NCI-H1930 (cell line): Measurements from ENCODE around the gene KCNQ1.

Experiments used
- DNase-seq, 2 experiments: peaks; one replicate each; lab custom pipeline; 2025; lab: John Stamatoyannopoulos, UW

The KCNQ1 gene

DNA sequence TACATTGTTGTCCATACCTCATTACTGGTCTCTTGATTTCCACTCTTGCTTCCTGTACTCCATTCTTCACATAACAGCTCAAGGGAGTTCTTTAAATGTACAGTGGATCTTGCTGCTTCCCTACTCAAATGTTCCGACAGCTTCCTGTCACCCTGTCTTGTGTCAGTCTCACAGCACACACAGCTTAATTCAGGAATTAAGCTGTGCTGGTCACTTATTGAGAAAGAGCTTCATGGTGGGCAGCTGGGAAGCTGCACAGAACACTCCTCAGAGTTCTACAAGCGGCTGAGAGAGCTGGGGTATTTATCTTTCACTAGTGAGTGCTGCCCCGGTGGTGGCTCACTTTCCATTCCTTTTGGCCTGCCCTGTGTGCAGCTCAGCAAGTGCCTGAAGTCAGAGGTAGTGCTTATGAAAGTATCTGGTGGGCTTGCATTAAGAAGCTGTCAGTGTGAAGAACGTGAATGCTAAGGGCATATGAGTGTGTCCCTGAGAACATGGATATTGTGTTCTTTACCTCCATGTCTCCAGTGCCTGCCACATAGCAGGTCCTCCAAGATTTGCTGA, 206.3 kb downstream of the KCNQ1 start:
- no peak for DNase-seq

DNA sequence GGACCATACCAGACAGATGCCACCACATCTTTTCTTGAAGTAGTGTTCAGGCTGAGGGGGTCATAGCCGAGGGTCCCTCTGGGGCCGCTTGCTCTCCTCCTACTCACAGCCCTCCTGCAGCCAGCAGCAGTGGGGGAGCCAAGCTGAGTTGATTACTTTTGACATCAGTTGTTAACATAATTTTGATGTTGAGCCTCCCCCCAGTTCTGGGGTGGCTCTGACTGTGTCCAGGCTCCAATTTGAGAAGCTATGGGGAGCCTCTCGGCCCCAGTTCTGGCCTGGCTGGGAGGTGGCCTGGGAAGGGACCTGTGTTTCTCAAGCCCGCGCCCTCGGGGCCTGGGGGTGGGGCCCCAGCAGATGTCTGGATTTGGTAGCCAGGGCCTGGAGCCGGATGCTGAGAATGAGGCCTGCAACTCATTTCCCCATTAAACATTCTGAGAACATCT, 207.0 kb downstream of the KCNQ1 start:
- no peak for DNase-seq

DNA sequence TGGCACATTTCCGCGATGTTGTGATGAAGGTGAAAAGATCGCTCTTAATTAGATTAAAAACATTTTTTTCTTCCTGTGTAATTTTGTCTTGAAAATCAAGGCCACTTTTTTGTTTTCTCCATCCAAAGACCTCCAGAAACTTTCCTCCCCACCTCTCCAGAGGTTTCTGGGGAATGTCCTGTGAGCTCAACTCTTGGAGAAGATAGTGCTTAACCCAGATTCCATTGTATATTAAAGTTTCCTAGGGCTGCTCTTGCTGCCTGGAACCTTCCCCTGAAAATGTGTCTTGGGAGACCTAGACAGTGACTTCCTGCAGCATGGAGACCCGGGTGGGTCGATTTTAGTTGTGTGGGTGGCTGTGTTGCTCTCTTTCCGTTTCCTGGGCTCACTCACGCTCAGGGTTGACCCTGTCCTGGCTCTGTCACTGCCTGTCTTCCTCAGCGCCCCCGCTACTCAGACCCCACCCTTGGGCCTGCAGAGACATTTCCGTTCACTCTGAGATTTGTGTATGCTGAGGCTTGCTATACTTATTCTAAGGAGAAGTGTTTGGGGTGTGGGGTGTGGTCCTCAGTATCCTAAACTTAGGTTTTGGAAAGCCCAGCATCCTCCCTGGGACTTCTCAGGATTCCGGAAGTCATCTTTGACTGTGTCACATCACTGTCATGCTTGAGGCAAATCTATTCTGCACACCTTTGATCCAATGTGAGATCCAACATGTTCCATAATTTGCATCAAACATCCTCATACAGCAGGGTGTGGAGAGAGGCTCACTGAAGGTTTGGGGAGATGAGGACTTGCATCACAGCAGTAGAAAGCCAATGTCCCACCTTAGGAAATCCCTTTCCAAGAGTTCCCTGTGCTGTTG, 207.8 kb downstream of the KCNQ1 start:
- DNase-seq: no peak

DNA sequence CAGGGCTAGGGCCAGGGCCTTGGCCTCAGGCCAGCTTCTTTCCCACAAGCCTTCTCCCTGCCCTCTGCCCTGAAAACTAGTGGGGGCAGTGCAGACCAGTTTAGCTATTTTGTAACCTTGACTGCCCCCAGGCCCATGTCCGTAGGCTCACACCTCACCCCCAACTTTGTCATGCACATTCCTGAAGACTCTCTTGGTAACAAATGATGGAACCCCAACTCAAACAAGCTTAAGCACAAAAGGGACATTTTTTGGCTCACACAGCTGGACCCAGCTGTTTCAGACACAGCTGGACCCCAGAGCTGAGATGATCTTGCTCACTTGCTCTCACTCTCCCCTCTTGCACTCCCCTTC, 208.4 kb downstream of the KCNQ1 start:
- no peak for DNase-seq

DNA sequence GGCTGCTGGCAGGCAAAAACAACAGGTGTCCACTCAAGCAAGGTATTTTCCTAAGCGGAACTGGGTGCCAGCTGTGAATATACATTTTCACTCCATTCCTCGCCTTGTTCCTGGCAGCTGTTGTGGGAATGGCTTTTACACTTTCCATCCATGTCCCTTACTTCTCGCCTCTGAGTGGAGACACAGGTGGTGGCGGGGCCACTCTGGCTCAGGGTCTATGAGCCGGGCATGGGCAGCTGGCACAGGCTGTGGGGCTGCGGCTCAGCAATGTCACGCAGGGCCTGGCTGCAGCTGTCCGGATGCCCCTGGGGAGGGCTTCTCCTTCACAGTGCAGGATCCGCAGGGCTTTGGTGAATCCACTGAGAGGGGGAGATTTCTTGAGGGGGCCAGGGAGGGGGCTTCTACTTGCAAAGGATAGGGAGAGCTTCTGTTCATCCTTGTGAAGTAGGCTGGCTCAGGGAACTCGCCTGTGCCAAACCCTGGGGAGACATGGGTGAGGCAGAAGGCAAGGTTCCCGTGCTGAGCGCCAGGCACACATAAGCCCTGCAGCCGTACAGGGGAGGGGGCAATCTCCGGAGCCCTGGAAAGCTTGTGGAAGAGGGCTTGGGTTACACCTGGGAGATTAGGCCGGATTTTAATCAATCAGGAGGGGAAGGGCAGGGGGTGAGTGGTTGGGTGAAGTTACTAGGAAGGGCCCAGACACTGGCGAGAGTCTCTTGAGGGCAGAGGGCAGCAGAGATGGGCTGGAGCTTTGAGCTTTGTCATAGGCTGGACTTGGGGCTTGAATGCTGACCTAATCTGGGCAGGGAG, 209.3 kb downstream of the KCNQ1 start:
- no peak for DNase-seq

DNA sequence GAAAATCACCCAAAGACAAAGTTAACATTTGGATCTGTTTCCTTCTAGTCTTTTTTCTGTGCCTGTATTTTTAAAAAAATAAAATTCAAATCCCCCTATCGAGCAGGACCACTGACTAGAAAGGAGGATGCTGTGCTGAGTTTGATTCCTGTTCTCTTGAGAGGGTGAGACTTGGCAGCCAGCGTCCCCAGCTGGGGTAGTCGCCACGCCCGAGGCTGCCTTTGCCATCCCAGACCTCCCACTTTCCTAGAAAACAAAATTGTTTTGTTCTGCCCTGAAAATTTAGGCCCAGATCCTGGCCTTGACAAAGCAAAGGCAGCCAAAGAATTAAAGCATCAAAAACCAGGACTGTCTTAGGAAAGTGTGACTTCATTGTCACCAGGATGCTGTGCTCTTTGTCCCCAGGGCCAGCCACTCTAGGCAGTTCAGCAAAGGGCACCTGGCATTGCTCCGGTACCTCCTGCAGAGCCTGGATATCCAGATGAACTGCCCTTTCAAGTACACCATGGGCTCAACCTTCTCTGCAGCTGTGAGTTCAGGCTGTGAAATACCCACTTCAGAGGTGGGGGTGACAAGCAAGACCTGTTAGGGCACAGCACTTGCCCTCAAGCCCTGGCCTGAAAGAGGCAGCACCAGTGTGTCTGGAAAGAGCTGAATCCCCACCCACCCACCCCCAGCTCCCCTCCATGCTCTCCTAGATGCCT, 210.4 kb downstream of the KCNQ1 start:
- DNase-seq: no peak

DNA sequence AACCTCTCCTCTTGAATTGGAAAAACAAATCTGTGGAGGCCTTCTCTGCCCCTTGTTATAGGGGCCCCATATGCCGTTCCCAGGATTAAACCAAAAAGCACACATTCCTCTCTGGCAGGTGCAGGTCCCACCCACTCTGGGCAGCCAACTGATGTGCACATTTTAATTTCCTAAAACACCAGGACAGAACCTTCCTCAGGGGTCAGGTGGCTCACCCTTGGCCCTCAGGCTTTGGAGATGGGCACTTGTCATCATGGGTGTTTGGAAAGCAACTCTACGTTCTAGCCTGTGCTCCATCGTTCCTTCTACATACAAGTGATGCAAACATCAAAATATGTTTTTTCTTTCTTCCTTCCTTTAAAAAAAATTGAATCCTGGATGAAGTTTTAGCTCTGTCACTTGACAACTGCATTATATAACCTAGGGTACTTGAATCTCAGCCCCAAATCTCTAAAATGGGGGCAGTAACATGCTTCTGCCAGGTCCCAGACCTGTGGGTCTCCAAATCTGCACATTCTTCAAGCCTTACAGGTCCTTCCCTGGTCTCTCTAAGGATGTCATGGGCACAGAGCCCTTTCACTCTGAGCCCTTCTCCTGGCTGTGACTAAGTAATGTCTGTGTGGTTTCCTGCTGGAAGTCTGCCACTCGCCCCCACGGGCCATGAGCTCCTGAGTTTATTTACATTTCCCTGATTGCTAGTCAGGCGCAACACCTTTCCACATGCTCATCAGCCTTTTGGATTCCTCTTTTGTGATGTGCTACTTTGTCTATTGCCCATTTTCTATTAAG, 211.2 kb downstream of the KCNQ1 start:
- DNase-seq: no peak

DNA sequence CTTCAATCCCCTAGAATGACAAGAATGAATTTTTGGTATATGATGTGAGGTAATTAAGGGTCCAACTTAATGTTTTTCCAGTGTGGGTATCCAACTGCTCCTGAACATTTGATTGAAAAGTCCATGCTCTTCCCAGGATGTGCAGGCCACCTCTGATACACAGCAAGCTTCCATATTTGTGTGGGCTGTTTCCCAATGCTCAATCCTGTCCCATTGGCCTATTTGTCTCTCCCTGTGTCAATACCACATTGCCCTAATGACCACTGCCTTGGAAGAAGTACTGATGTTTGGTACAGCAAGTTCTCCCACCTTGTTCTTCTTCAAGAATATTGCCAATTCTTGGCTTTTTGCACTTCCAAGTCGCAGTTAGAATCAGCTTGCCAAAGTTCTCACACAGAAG, 212.1 kb downstream of the KCNQ1 start:
- DNase-seq: no peak

DNA sequence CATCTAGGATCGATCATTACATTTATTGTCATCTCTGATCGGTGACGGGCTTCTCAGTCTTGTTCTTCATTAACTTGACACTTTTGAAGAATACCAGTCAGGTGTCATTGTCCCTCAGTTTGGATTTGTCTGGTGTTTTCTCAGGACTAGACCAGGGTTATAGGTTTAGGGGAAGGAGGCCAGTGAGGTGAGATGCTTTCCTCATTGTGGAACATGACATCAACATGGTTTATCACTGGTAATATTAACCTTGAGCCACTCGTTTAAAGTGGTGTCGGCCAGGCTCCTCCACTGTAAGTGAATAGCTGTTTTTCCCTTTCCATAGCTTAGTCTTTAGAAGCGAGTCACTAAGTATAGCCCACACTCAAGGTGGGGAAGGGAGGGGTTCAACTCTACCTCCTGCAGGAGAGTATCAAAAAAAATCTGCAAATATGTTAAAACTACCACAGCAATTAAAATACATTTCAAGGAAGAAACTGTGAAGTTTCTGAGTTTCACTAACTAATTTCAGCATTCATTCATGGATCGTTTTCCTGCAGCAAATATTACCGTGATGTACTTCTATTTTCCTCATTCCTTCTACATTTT, 213.0 kb downstream of the KCNQ1 start:
- no peak for DNase-seq

DNA sequence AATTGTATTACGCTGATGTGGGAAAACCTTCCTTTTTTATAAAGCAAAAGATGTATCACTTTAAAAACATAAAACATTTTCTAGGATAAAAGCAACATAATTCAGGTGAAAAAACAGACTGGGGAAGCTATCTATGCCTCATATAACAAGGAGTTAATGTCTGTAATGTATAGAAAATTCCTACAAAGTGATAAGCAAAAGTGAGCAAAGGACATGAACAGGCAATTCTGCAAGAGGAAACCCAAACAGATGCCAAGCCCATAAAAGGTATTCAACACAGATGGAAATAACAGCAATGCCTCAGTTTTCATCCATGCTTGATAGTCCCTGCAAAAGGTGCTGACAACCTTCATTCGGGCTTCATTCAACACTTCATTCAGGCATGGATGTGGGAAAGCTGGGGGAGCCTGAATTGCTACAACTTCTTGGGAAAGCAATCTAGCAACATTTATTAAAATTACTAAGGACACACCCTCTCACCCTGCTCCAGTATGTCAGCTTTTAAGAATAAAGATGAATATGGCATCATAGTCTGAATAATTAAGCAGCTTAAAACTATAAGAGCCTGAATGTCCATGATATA, 215.6 kb downstream of the KCNQ1 start:
- no peak for DNase-seq

DNA sequence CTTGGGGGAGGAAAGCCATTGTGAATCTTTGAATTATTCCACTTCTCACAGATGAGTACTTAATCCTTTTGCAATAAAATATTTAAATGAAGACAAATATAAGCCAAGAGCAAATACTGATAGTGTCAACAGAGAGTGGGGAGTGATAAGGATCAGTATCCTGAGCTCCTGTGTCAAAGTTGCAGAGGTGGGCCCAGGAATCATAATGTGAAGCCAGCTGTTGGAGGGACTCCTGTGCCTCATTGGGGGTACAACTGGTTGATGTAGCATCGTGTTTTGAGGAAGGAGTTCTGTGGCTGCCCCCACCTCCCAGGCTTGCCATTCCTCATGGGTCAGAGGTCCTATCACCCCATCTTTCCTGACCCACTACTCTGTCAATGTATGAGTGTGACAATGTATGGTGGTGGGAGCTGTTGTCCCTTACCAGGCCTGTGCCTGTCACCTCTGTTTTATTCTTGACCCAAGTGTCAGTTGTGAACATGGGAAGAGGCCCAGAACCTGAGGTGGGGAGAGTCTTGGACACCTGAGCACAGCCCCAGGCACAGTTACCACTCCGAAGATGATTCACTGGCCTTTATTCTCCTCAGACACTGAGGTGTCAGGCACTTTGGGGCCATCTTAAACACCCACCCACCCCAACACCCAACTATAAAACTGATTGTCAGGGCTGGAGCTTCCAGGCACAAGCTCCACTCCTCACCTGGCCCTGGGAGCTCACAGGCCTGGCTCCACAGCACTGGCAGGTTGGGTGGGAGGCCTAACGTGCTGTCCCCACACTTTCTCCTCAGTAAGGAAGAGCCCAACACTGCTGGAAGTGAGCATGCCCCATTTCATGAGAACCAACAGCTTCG, 216.6 kb downstream of the KCNQ1 start:
- no peak for DNase-seq

DNA sequence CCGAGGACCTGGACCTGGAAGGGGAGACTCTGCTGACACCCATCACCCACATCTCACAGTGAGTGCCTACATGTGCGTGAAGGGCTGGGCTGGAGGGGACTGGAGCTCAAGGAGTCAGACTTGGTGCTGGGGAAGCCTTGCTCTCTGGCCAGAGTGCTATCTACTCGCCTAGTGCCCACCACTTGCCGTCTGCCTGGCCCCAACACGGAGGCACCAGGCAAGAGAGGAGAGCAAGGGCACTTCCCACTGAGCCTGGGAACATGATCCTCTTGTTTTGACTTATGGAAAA, 217.2 kb downstream of the KCNQ1 start:
- no peak for DNase-seq

DNA sequence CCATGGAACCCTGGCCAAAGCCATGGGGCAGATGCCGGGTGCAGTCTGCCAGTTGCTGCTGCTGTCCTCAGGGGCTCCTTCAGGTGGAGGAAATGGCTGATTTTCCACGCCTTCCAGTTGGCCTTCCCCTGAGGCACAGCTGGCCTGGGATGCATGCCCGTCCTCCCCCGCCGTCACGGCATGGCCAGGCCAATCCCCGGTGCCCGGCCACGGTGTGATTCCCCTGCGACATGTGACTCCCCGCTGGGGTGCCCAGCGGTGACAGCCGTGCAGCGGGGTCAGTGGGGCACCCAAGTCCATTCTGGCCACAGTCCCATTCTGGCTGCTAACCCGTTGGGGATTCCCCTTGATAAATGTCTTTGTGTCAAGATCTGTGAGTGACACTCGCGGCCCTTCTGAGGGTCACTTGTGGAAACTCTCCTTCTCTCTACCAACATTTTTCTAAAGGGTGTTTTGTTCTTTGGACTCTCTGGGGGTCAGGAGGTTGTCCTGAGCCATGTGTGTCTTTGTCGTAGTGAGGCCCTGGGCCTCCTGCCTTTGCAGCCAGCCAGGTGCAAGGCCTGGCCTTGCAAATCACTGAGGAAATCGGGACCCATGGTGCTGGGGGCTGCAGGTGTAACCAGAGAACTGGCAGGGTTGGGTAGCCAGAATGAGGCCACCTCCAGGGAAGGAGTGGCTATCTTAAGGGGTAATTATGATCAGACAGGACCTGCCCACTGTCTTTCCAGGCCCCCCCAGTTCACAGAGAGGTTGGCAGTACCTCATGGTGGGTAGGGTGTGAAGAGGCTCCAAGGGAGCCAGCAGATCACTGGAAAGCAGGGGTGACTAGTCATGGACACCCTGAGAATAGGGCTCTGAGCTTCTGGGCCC, 217.9 kb downstream of the KCNQ1 start:
- no peak for DNase-seq

DNA sequence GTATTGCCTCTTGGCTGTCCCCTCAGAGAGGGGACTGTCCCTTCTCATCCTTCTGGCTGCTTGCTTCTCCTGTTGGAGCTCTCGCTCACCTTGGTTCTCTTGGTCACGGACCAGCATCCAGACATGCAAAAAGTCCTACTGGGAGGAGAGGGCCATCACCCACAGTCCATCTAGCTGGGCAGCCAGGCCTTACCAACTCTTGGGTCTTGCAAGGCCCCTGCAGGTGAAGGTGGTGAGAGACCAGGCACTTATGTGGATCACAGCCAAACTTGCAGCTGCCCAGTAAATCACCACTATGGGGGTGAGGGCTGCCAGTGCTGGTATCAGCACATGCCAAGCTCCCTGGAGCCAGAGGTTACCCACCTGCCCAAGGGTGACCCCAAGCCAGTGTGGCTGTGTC, 218.7 kb downstream of the KCNQ1 start:
- no peak for DNase-seq

DNA sequence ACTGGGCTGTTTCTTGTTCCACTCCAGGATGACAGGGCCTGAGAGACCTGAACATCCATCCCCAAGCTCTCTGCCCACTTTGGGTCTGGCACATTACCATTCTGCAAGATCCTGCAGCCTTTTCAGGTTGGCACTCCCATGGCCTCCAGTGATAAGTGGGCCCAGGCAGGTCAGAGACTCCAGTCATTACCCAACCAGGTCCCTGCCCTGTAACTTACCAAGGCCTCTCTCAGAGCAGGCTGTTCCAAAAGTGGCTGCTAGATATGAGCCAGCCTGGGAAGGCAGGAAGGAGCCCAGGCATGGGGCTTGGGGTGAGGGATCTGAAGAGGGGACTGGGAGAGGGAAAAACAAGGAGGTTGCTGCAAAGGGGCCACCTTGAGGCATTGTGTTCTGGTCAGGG, 219.1 kb downstream of the KCNQ1 start:
- no peak for DNase-seq

DNA sequence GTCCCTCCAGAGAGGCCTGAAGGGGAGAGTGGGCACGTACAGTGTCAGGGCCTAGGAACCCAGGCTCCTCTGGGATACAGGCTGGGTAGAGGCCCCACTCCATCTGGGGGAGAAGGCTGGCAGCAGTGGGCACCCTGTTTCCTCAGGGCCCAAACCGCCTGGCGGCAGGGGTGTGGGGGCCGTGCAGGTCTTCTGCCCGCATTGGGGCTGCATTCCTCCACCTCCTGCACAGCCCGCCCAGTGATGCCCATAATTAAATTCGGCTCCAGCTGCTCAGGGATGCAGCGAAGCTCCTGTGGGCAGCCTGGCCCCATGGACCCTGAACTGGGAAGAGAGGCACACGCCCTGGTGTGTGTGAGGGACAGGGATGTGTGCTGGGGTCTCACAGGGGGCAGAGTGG, 219.6 kb downstream of the KCNQ1 start:
- no peak for DNase-seq

DNA sequence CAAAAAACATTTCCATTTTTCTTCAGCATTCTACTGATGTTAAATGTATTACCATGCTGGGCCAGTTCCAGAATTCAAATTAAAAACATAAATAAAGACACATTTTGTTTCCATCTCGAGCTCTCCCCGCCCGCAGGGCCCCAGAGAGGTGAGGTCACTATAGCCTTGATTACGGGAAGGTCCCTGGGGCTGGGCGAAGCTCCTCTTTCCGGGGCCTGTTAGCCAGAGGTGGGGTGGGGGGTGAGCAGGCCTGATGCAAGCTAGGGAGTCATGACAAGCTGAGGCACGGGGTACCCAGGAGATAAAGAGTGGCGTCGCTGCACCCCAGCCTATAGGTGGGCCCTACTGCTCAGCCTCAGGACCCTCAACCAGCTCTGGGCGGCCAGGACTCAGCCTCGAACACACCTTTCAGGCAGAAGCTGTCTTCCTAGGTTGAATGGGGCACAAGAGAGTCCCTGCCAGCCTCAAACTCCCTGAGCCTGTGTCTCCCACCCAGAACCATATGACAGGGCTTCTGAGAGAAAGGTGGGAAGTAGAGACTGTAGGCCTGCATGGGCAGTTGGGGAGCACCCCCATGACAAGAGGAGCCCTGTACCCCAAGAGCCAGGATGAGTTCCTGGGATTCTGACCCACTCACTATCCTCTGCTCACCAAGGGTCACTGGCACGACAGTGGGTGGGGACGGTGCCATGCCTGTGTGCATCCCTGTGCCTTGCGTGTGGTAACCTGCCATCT, 220.2 kb downstream of the KCNQ1 start:
- no peak for DNase-seq
